GM12872 (cell line): ENCODE results near the gene TWF2.

Source experiments
- CTCF ChIP-seq: IDR thresholded peaks from 3 replicates; pipeline ENCODE4 v1.5.1; 2011; ENCODE audit warnings: low read depth, mild to moderate bottlenecking, low read length, moderate library complexity; ENCODE audit not compliant: insufficient read depth

TWF2 gene

GRCh38 chr3:52253314-52254304, 14.7 kb upstream of the TWF2 start:
- no peak for TF ChIP-seq CTCF

GRCh38 chr3:52250122-52250521, 11.2 kb upstream of the TWF2 start:
- no peak for TF ChIP-seq CTCF

GRCh38 chr3:52249683-52250082, 10.7 kb upstream of the TWF2 start:
- no peak for TF ChIP-seq CTCF

DNA sequence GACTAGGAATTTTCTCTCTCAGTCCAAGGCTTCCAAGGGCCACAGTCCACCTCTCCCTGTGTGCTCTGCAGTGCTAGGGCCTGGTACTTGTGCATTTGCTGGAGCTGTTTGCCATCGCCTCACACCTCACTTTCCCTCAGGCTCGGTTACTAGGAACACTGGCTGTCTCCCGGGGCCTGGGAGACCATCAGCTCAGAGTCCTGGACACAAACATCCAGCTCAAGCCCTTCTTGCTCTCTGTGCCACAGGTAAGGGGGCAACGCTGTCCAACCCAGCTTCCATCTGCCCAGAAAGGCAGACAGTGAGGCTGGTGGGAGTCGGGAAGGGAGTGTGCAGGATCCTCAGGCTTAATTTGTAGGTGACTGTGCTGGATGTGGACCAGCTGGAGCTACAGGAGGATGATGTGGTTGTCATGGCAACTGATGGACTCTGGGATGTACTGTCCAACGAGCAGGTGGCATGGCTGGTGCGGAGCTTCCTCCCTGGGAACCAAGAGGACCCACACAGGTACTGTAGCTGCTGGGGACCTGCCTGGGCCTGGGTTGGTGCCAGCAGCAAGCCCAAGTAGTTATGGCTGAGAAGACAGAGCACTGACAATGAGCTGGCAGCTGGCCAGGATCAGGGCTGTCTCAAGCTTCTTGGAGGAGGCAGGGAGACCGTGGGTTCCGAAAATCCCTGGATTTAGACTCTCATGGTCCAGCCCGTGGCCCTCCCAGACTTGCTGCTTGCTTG, 10.0 kb upstream of the TWF2 start:
- TF ChIP-seq CTCF: no peak

DNA sequence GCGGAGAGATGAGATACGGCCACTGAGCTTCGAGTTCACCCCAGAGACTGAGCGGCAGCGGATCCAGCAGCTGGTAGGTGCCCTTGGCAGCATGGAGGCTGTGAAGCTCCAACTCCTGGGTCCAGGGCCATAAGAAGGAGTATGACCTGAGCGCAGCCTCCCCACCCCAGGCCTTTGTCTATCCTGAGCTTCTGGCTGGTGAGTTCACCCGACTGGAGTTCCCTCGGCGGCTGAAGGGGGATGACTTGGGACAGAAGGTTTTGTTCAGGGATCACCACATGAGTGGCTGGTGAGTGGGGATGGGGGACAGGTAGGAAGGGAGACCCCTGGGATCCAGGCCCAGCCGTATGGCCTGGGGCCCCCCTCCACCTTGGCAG, 9.2 kb upstream of the TWF2 start:
- no peak for TF ChIP-seq CTCF

GRCh38 chr3:52247409-52248164, 8.6 kb upstream of the TWF2 start:
- TF ChIP-seq CTCF: no peak
